Gastrocnemius medialis (tissue), 4 donors: ENCODE results near the gene KCNQ1. TPM values are rescaled to one million over a fixed set of nuclear protein-coding genes. Genes with fewer than 3 reads are reported as not detected.

Experiments
- ATAC-seq, 2 donors: fragments of 150-250 bp; one replicate each; pipeline ENCODE4 v1.9.1; 2016
- DNase-seq, 2 donors: peaks; one replicate each; pipeline ENCODE4 v3.0.0-alpha.2; 2019
- H3K27ac ChIP-seq, 4 donors: fragments of 200-600 bp; sonication (generic); 1 replicate in 1 of 4; 2 replicates in 3 of 4; pipeline ENCODE4 v1.5.1; 2016 to 2018; ENCODE audit warnings: mild to moderate bottlenecking in 2 of 4, moderate library complexity in 1 of 4
- H3K27me3 ChIP-seq, 3 donors: fragments of 200-600 bp; sonication (generic) in 2 of 3; 1 replicate in 1 of 3; 2 replicates in 2 of 3; pipeline versions ENCODE4 v1.5.1 to v1.6.0; 2016 to 2019; ENCODE audit warnings: mild to moderate bottlenecking in 1 of 3, moderate library complexity in 1 of 3
- H3K36me3 ChIP-seq, 2 donors: fragments of 200-600 bp; sonication (generic) in 1 of 2; one replicate each; pipeline ENCODE4 v1.5.1; 2017 to 2018
- H3K4me1 ChIP-seq, 2 donors: fragments of 200-600 bp; sonication (generic) in 1 of 2; one replicate each; pipeline ENCODE4 v1.5.1; 2016 to 2017; ENCODE audit warnings: mild to moderate bottlenecking in 2 of 2
- H3K4me3 ChIP-seq, 4 donors: fragments of 200-600 bp; sonication (generic) in 3 of 4; 1 replicate in 1 of 4; 2 replicates in 3 of 4; pipeline ENCODE4 v1.5.1; 2016 to 2019; ENCODE audit warnings: mild to moderate bottlenecking in 2 of 4
- H3K9me3 ChIP-seq, 3 donors: fragments of 200-600 bp; sonication (generic) in 2 of 3; 1 replicate in 1 of 3; 2 replicates in 2 of 3; pipeline ENCODE4 v1.5.1; 2016 to 2019
- POLR2A ChIP-seq, 2 donors: fragments of 450-650 bp; IDR thresholded peaks; one replicate each; pipeline ENCODE4 v1.6.1; 2017; ENCODE audit warnings: antibody characterized with exemption in 2 of 2, mild to moderate bottlenecking in 2 of 2, moderate library complexity in 2 of 2
- in situ Hi-C, 4 donors: fragments of 200-750 bp; cut with MboI; loops; one replicate each; pipeline versions ENCODE4 v1.15.0 to v1.8.0; 2017; ENCODE audit warnings: low sequenced_read_pairs in 4 of 4
- intact Hi-C: fragments of 100-400 bp; cut with DNase I; formaldehyde crosslinking; loops from one replicate; pipeline ENCODE4 v1.15.1; 2023; ENCODE audit warnings: low total_unique reads
- total RNA-seq, 4 donors: library from RNA; depleted of rRNA; stranded (reverse); fragments of >200 nt; gene quantifications; one replicate each; pipeline versions ENCODE4 v1.1.0 to v1.2.3, GENCODE V29; 2016
- TF ChIP-seq, protein P1 (sequence below), 5 experiments: fragments of 450-650 bp in 3 of 5; fragments of 200-600 bp in 2 of 5; sonication (generic) in 2 of 5; IDR thresholded peaks in 4 of 5; conservative IDR thresholded peaks in 1 of 5; 1 replicate in 4 of 5; 2 replicates in 1 of 5; pipeline ENCODE4 v1.5.1; 2016 to 2019; ENCODE audit warnings: antibody characterized with exemption in 5 of 5, mild to moderate bottlenecking in 3 of 5, moderate library complexity in 3 of 5

KCNQ1 gene
- total RNA-seq, 4 donors from 2014 or later, result 0.15 to 1.00 (median 0.67) TPM

DNA sequence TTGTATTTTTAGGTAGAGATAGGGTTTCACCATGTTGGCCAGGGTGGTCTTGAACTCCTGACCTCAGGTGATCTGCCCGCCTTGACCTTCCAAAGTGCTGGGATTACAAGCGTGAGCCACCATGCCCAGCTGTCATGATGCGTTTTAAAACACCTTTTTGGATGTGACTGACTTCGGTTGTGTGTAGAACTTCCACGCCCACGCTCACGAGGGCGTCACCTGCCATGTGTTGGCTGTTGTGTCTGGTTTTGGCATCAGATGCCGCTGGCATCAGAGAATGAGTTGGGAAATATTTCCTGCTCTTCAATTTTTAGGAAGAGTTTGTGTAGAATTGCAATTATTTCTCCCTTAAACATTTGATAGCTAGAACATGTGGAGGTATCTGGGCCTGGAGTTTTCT lies 109.1 kb downstream of the KCNQ1 start:
- H3K27ac ChIP-seq, result no peak overlapping the region
- H3K27me3 ChIP-seq, result peaks cover 0 to 4% (median 0%) of the 10 kb centered on the region in 3 donors
- in situ Hi-C loops (no loop called here), intact Hi-C loops (no loop called here)
- no peaks in the 10 kb centered on the region for H3K4me1 ChIP-seq
- H3K9me3 ChIP-seq, result no peaks in the 10 kb centered on the region
- H3K36me3 ChIP-seq, result no peaks in the 10 kb centered on the region
- H3K4me3 ChIP-seq, result no peak overlapping the region
- DNase-seq (no peak), ATAC-seq (no peak)
- TF ChIP-seq, protein P1, sequence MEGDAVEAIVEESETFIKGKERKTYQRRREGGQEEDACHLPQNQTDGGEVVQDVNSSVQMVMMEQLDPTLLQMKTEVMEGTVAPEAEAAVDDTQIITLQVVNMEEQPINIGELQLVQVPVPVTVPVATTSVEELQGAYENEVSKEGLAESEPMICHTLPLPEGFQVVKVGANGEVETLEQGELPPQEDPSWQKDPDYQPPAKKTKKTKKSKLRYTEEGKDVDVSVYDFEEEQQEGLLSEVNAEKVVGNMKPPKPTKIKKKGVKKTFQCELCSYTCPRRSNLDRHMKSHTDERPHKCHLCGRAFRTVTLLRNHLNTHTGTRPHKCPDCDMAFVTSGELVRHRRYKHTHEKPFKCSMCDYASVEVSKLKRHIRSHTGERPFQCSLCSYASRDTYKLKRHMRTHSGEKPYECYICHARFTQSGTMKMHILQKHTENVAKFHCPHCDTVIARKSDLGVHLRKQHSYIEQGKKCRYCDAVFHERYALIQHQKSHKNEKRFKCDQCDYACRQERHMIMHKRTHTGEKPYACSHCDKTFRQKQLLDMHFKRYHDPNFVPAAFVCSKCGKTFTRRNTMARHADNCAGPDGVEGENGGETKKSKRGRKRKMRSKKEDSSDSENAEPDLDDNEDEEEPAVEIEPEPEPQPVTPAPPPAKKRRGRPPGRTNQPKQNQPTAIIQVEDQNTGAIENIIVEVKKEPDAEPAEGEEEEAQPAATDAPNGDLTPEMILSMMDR (IDR thresholded peaks at IDR 0.05 in 4 of 5, conservative IDR thresholded peaks at IDR 0.05 in 1 of 5), result no peak
- TF ChIP-seq POLR2A (IDR thresholded peaks at IDR 0.05), result no peak

GRCh38 chr11:2554338-2555207 lies 109.8 kb downstream of the KCNQ1 start:
- ATAC-seq (no peak), DNase-seq (no peak)
- no peak for TF ChIP-seq POLR2A (IDR thresholded peaks at IDR 0.05)
- TF ChIP-seq, protein P1 (IDR thresholded peaks at IDR 0.05 in 4 of 5, conservative IDR thresholded peaks at IDR 0.05 in 1 of 5), result no peak
- no peaks in the 10 kb centered on the region for H3K36me3 ChIP-seq
- intact Hi-C loops (no loop called here), in situ Hi-C loops (no loop called here)
- H3K4me3 ChIP-seq, result no peak overlapping the region
- no peaks in the 10 kb centered on the region for H3K9me3 ChIP-seq
- no peak overlapping the region for H3K27ac ChIP-seq
- H3K4me1 ChIP-seq, result no peaks in the 10 kb centered on the region
- H3K27me3 ChIP-seq, result peaks cover 0 to 4% (median 0%) of the 10 kb centered on the region in 3 donors

DNA sequence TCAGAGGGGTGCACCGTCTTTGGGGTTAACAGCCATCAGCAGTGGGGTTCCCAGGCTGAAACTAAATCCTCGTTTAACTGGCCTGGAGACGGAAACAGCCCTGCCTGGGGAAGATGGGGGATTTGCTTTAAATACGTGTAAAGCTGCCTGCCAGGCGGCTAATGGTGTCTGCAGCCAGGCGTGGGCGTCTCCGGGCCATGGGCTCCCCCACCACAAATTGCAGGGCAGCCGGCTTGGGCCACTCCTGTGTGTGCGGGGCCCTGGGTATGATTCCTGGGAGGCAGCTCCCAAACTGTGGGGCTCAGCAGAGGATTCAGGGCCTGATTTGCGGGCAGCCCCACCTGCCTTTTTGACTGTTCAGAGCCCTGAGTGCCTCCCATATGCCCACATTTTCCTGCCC lies 110.5 kb downstream of the KCNQ1 start:
- no peak for TF ChIP-seq POLR2A (IDR thresholded peaks at IDR 0.05)
- TF ChIP-seq, protein P1 (IDR thresholded peaks at IDR 0.05 in 4 of 5, conservative IDR thresholded peaks at IDR 0.05 in 1 of 5), result no peak
- Histone ChIP-seq H3K27ac (no peak overlapping the region), H3K9me3 (no peaks in the 10 kb centered on the region), H3K27me3 (peaks cover 0 to 4% (median 0%) of the 10 kb centered on the region in 3 donors), H3K4me3 (no peak overlapping the region), H3K4me1 (no peaks in the 10 kb centered on the region), H3K36me3 (no peaks in the 10 kb centered on the region)
- in situ Hi-C loops (no loop called here), intact Hi-C loops (no loop called here)
- no peak for DNase-seq
- ATAC-seq, result no peak

DNA sequence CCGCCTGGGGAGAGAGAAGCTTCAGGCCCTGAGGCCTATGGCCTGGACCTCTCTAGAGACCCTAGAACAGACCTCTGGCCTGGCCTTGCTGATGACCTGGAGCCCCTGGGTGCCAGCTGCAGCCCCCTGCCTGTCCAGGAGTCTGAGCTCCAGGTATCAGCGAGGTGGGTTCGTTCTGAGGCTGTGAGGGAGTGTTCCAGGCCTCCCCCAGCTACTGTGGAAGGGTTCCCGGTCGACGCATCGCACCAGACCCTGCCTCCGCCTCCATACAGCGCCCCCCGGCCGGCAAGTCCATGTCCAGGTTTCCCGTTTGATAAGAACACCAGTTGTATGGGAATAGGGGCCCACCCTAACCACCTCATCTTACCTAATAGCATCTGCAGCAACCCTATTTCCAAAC lies 111.1 kb downstream of the KCNQ1 start:
- Histone ChIP-seq H3K4me1 (no peaks in the 10 kb centered on the region), H3K4me3 (no peak overlapping the region), H3K9me3 (no peaks in the 10 kb centered on the region), H3K27me3 (peaks cover 0 to 4% (median 0%) of the 10 kb centered on the region in 3 donors), H3K27ac (no peak overlapping the region), H3K36me3 (no peaks in the 10 kb centered on the region)
- in situ Hi-C loops, result no loop called here
- intact Hi-C loops, result no loop called here
- no peak for TF ChIP-seq POLR2A (IDR thresholded peaks at IDR 0.05)
- TF ChIP-seq, protein P1 (IDR thresholded peaks at IDR 0.05 in 4 of 5, conservative IDR thresholded peaks at IDR 0.05 in 1 of 5), result no peak
- ATAC-seq (no peak), DNase-seq (no peak)
